Right lobe of liver (tissue), 6 donors: ENCODE results near the gene NAPA. TPM values are rescaled to one million over a fixed set of nuclear protein-coding genes. Genes with fewer than 3 reads are reported as not detected.
A peak's percentile ranks its signal among the peaks of the same experiment; 100 is the strongest.

ENCODE experiments used
- ATAC-seq, 4 donors: fragments of 200-7000 bp; cut with Tn5 transposase; one replicate each; pipeline ENCODE4 v1.9.1; 2020; ENCODE audit warnings: mild to moderate bottlenecking in 4 of 4, moderate library complexity in 4 of 4
- DNase-seq, 3 donors: peaks; one replicate each; pipeline ENCODE4 v3.0.0-alpha.2; 2020
- H3K27ac ChIP-seq, 3 donors: fragments of 200-600 bp; one replicate each; pipeline ENCODE4 v1.8.0; 2022
- H3K27me3 ChIP-seq, 2 donors: fragments of 200-600 bp; one replicate each; pipeline ENCODE4 v1.8.0; 2022
- H3K36me3 ChIP-seq, 4 donors: fragments of 200-600 bp; sonication (generic) in 1 of 4; one replicate each; pipeline versions ENCODE4 v1.5.1 to v1.8.0; 2017 to 2022; ENCODE audit warnings: control low read depth in 1 of 4
- H3K4me1 ChIP-seq, 4 donors: fragments of 200-600 bp; sonication (generic) in 1 of 4; one replicate each; pipeline versions ENCODE4 v1.5.1 to v1.8.0; 2017 to 2022; ENCODE audit warnings: control low read depth in 1 of 4
- H3K4me3 ChIP-seq, 3 donors: fragments of 200-600 bp; one replicate each; pipeline ENCODE4 v1.8.0; 2022
- H3K9me3 ChIP-seq, 4 donors: fragments of 200-600 bp; sonication (generic) in 1 of 4; one replicate each; pipeline versions ENCODE4 v1.5.1 to v1.8.0; 2017 to 2022; ENCODE audit warnings: control low read depth in 1 of 4
- CTCF ChIP-seq, 4 donors: fragments of 200-600 bp in 3 of 4; fragments of 450-650 bp in 1 of 4; IDR thresholded peaks; one replicate each; pipeline versions ENCODE4 v1.5.1 to v1.8.0; 2016 to 2022; ENCODE audit warnings: antibody characterized with exemption in 4 of 4, mild to moderate bottlenecking in 2 of 4
- POLR2A ChIP-seq: fragments of 450-650 bp; IDR thresholded peaks from one replicate; pipeline ENCODE4 v1.6.1; 2017; ENCODE audit warnings: antibody characterized with exemption, mild to moderate bottlenecking
- WGBS: methylation state at CpG from one replicate; pipeline ENCODE4 v1.1.6; 2018; ENCODE audit warnings: low coverage, low lambda C conversion rate; ENCODE audit not compliant: insufficient coverage; ENCODE audit errors: missing lambda C conversion rate; 5-methylcytosine and 5-hydroxymethylcytosine counted together
- intact Hi-C, 2 donors: fragments of 100-400 bp; cut with DNase I; formaldehyde crosslinking; loops; one replicate each; pipeline versions ENCODE4 v1.11.2 to v1.14.1; 2022
- total RNA-seq, 6 experiments: library from RNA; depleted of rRNA in 2 of 6; stranded (reverse); fragments of >200 nt in 2 of 6; fragmentation: NEBNext Ultra II Directional in 3 of 6; extraction: Animal tissue kit (Norgen Biotek cat#: 25700) in 3 of 6; gene quantifications; one replicate each; pipeline versions ENCODE4 v1.1.0 to v1.2.4, GENCODE V29; 2016 to 2023
- donor health status: DM: no; HTN: yes; CAD: no.
- donor health status: DM: no; HTN: no; CAD: no.
- donor health status: DM: no; HTN: no; CAD: no.
- donor health status: DM: no; HTN: yes; CAD: no.
- donor health status: DM: no; HTN: yes; CAD: no.

NAPA gene
- total RNA-seq, 6 experiments from 2014 or later: 83.0 to 179 (median 96.0) TPM

- H3K9me3 ChIP-seq: no peaks in the 10 kb centered on the region
- H3K36me3 ChIP-seq: no peaks in the 10 kb centered on the region
- H3K4me3 ChIP-seq: no peak overlapping the region
- WGBS: 46% methylated on average over 4 of the region's 20 CpGs
- no peaks in the 10 kb centered on the region for H3K27me3 ChIP-seq
- H3K4me1 ChIP-seq: peaks cover 0 to 6% (median 0%) of the 10 kb centered on the region in 4 donors
- TF ChIP-seq POLR2A: no peak
- intact Hi-C loops: loop anchor here (10.0 kb wide), 2 partner anchors 87 to 173 kb away; no protein-coding TSS in a partner anchor
- H3K27ac ChIP-seq: no peak overlapping the region
- ATAC-seq (peak in 2 of 4 donors; percentile 12 to 33), DNase-seq (no peak)
Observed at GRCh38 chr19:47521473-47522180, 6.8 kb upstream of the NAPA start.

GRCh38 chr19:47520839-47521238 is 6.0 kb upstream of the NAPA start:
- DNase-seq (no peak), ATAC-seq (peak in 1 of 4 donors; percentile 21)
- H3K27ac ChIP-seq: no peak overlapping the region
- TF ChIP-seq CTCF (IDR thresholded peaks at IDR 0.05): no peak
- no peak for TF ChIP-seq POLR2A
- H3K27me3 ChIP-seq: no peaks in the 10 kb centered on the region
- no peaks in the 10 kb centered on the region for H3K9me3 ChIP-seq
- intact Hi-C loops: loop anchor here (10.0 kb wide), 2 partner anchors 86 to 174 kb away; no protein-coding TSS in a partner anchor
- no peaks in the 10 kb centered on the region for H3K36me3 ChIP-seq
- 81% methylated on average over 3 of the region's 6 CpGs for WGBS
- H3K4me1 ChIP-seq: peaks cover 0 to 6% (median 0%) of the 10 kb centered on the region in 4 donors
- no peak overlapping the region for H3K4me3 ChIP-seq

- no peaks in the 10 kb centered on the region for H3K27me3 ChIP-seq
- H3K36me3 ChIP-seq: no peaks in the 10 kb centered on the region
- peaks cover 0 to 6% (median 0%) of the 10 kb centered on the region in 4 donors for H3K4me1 ChIP-seq
- intact Hi-C loops: loop anchor here (10.0 kb wide), 2 partner anchors 86 to 174 kb away; no protein-coding TSS in a partner anchor
- TF ChIP-seq POLR2A (no peak), CTCF (IDR thresholded peaks at IDR 0.05) (no peak)
- no peaks in the 10 kb centered on the region for H3K9me3 ChIP-seq
- H3K27ac ChIP-seq: no peak overlapping the region
- H3K4me3 ChIP-seq: no peak overlapping the region
- ATAC-seq: no peak
- 79% methylated on average over 10 of the region's 10 CpGs for WGBS
- no peak for DNase-seq
Observed at GRCh38 chr19:47520343-47520806, 5.5 kb upstream of the NAPA start.

GRCh38 chr19:47518854-47519253 is 4.0 kb upstream of the NAPA start:
- intact Hi-C loops: no loop called here
- Histone ChIP-seq H3K27ac (no peak overlapping the region), H3K4me1 (peaks cover 0 to 6% (median 0%) of the 10 kb centered on the region in 4 donors), H3K4me3 (no peak overlapping the region), H3K36me3 (no peaks in the 10 kb centered on the region), H3K27me3 (no peaks in the 10 kb centered on the region), H3K9me3 (no peaks in the 10 kb centered on the region)
- WGBS: 85% methylated on average over 8 of the region's 9 CpGs
- TF ChIP-seq POLR2A (no peak), CTCF (IDR thresholded peaks at IDR 0.05) (no peak)
- DNase-seq (no peak), ATAC-seq (no peak)

- H3K36me3 ChIP-seq: no peaks in the 10 kb centered on the region
- H3K4me1 ChIP-seq: peaks cover 0 to 11% (median 0%) of the 10 kb centered on the region in 4 donors
- no peak overlapping the region for H3K27ac ChIP-seq
- DNase-seq (no peak), ATAC-seq (no peak)
- intact Hi-C loops: no loop called here
- H3K9me3 ChIP-seq: no peaks in the 10 kb centered on the region
- H3K27me3 ChIP-seq: no peaks in the 10 kb centered on the region
- TF ChIP-seq CTCF (IDR thresholded peaks at IDR 0.05) (no peak), POLR2A (no peak)
- H3K4me3 ChIP-seq: no peak overlapping the region
- WGBS: 43% methylated on average over 3 of the region's 4 CpGs
Observed at GRCh38 chr19:47518139-47518538, 3.3 kb upstream of the NAPA start.
